Thyroid gland (tissue), 4 donors: ENCODE measurements around the gene DCLK2.

Experiments used
- POLR2A ChIP-seq, 2 donors: fragments of 450-650 bp; IDR thresholded peaks; one replicate each; pipeline ENCODE4 v1.6.1; 2017; ENCODE audit warnings: antibody characterized with exemption in 2 of 2, mild to moderate bottlenecking in 2 of 2, moderate library complexity in 1 of 2
- TF ChIP-seq, protein P1 (sequence below), 6 experiments: fragments of 200-600 bp in 3 of 6; fragments of 450-650 bp in 3 of 6; sonication (generic) in 3 of 6; IDR thresholded peaks; one replicate each; pipeline ENCODE4 v1.5.1; 2016 to 2019; ENCODE audit warnings: antibody characterized with exemption in 6 of 6, mild to moderate bottlenecking in 2 of 6, inconsistent platforms in 1 of 6, moderate library complexity in 1 of 6

DNA sequence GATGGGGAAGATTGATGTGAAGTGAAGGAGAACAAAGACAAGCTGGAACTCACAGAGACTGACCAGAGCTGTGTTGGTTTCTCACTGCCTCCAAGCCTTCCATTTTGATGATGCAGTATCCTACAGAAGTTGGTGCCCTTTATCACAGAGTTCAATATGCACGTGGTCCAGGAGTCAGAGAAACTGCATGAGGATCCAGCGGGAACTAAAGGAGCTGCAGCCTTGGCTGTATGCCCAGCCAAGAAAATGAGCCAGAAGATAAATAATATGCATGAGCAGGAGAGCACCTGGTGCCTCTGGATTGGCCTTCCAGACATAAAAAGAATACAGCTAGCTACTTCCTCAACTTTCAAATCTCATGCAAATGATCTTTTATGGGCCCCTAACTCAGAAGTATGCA, 44.3 kb upstream of the DCLK2 start:
- TF ChIP-seq, protein P1, sequence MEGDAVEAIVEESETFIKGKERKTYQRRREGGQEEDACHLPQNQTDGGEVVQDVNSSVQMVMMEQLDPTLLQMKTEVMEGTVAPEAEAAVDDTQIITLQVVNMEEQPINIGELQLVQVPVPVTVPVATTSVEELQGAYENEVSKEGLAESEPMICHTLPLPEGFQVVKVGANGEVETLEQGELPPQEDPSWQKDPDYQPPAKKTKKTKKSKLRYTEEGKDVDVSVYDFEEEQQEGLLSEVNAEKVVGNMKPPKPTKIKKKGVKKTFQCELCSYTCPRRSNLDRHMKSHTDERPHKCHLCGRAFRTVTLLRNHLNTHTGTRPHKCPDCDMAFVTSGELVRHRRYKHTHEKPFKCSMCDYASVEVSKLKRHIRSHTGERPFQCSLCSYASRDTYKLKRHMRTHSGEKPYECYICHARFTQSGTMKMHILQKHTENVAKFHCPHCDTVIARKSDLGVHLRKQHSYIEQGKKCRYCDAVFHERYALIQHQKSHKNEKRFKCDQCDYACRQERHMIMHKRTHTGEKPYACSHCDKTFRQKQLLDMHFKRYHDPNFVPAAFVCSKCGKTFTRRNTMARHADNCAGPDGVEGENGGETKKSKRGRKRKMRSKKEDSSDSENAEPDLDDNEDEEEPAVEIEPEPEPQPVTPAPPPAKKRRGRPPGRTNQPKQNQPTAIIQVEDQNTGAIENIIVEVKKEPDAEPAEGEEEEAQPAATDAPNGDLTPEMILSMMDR (IDR thresholded peaks at IDR 0.05): no peak
- TF ChIP-seq POLR2A (IDR thresholded peaks at IDR 0.05): no peak
